HG02588 (cell line): ENCODE data around the gene ZKSCAN3.
A peak's percentile ranks its signal among the peaks of the same experiment; 100 is the strongest.
"Not testable (repeated sequence)": the region's sequence is repeated elsewhere in the genome, so short reads cannot be mapped to it uniquely, and the experiment has no call there.

Experiments used
- ATAC-seq: cut with Tn5 transposase; IDR thresholded peaks from one replicate; pipeline ENCODE4 v1.9.1; 2021; ENCODE audit warnings: mild to moderate bottlenecking, moderate library complexity; ENCODE audit not compliant: unreplicated experiment

ZKSCAN3 gene

GRCh38 chr6:28371706-28372451 lies 22.1 kb downstream of the ZKSCAN3 start:
- ATAC-seq, result no peak

DNA sequence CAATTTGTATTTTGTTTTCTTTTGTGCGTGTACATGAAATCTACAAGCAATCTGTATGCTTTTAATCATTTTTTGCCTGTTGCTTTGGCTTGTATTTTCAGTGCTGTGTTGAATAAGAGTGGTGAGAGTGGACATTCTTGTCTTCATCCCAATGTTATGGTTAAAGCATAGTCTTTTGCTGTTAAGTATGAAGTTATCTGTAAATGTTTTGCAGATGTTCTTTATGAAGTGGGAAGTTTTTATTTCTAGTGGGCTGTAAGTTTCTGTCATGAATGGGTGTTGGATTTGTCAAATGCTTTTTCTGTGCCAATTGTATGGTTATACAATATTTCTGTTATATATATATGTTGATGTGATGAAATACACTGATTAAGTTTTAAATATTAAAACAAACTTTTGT lies 24.2 kb downstream of the ZKSCAN3 start:
- no peak for ATAC-seq

GRCh38 chr6:28377879-28378278 lies 28.1 kb downstream of the ZKSCAN3 start:
- no peak for ATAC-seq

DNA sequence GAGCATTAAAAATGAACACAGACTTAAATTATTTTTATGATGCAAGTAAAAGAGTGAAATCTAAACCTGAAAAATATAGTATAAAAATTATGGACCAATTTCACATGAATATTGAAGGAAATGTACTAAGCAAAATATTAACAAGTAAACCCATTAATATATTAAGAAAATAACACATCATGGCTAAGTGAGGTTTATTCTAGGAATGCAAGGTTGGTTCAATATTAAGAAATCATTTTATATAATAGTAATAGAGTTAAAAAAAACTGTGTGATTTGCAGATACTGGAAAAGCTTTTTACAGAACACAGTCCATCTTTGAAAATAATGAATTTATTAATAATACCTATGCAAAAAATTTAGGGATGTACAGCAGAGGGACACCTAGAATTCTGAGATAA lies 28.9 kb downstream of the ZKSCAN3 start:
- no peak for ATAC-seq

GRCh38 chr6:28380381-28380780 lies 30.6 kb downstream of the ZKSCAN3 start:
- no peak for ATAC-seq

- ATAC-seq, result peak; percentile 86
Observed at GRCh38 chr6:28383235-28384142, 33.7 kb downstream of the ZKSCAN3 start.

GRCh38 chr6:28384143-28384533 lies 34.4 kb downstream of the ZKSCAN3 start:
- ATAC-seq, result no peak

GRCh38 chr6:28390688-28391087 lies 40.9 kb downstream of the ZKSCAN3 start:
- no peak for ATAC-seq

DNA sequence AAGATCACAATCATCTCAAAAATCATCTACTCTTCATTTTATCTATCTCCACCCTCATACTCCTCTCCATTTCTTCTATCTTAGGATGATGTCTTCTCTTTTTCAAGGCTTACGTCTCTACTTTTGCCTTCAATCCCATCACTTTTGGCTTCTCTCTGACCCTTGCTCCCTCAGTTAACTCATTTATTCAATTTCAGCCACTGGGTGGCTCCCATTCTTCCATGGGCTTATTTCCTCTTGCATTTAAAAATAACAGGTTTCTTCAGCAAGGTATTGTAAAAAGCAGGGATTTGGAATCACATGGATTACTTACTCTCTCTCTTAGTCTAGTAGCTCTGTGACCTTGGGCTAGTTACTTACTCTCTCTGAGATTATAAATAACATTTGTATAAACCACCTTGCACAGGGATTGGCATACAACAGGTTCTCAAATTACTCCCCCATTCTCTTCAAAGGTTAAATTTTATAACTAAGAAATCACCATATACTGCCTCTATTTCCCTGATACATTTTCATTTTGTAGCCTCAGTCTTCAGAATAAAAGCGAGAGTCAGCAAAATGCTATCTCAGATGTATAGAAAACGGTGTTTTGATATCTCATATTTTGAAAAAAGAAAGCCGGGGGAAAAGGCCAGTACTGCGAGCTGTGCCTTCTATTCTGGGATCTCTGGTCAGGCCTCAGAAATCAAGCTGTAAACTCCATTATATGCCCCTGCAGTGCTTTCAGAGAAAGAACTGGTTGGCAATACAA lies 44.3 kb downstream of the ZKSCAN3 start:
- no peak for ATAC-seq

DNA sequence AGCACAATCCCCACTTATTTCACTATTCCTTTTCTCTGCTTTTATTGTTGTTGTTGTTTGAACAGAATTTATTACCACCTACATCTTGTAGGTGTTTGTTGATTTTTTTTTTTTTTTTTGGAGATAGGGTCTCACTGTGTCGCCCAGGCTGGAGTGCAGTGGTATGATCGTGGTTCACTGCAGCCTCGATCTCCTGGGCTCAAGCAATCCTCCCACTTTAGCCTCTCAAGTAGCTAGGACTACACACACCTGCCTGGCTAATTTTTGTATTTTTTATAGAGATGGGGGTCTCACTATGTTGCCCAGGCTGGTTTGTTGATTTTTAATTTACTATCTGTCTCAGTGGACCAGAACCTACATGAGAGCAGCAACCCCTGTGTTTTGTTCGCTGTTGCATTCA lies 46.2 kb downstream of the ZKSCAN3 start:
- no peak for ATAC-seq

GRCh38 chr6:28399350-28400121 lies 49.8 kb downstream of the ZKSCAN3 start, which contains the start of gene ZSCAN12:
Gene ZSCAN12 (minus strand): TSS chr6:28399747. CDS start chr6:28398405, 1,342 bp downstream.
- ATAC-seq, result peak; percentile 86

GRCh38 chr6:28400122-28400451 lies 50.3 kb downstream of the ZKSCAN3 start:
- ATAC-seq, result no peak

DNA sequence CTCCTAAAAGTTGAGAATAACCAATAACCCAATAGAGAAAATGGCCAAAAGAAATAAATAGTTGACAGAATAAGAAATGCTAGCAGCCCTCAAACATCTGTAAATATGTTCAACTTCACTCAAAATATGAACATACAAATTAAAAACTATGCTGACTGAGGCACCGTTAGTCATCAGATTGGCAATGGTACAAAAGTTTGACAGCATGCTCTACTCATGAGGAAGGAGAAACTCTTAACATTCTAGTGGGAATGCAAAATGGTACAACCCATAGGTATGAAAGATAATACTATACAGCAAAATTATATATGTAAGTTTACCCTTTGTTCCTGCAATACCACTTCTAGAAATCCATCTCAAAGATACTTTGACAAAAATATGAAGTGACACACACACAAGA lies 51.4 kb downstream of the ZKSCAN3 start:
- ATAC-seq, result no peak

DNA sequence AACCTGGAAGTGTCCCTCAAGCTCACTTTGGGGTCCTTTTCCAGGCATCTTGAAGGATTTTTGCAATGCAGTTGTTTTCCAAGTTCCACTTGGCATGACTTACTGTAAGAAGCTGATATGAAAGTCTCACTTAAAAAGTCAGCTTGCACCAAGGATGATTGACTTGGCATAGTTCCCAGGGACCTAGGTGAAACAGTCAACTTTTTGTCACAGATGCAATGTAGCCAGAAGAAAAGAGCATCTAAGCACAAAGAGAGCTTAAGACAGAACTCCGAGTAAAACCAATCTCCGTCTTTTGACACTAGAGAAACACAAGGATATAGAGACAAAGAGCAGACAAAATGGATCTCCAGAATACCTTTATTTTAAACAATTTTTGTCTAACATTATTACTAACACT lies 52.5 kb downstream of the ZKSCAN3 start:
- ATAC-seq, result no peak

GRCh38 chr6:28403923-28404322 lies 54.2 kb downstream of the ZKSCAN3 start:
- ATAC-seq, result not testable (repeated sequence)

- ATAC-seq, result no peak
Observed at GRCh38 chr6:28407401-28407800, 57.7 kb downstream of the ZKSCAN3 start.

DNA sequence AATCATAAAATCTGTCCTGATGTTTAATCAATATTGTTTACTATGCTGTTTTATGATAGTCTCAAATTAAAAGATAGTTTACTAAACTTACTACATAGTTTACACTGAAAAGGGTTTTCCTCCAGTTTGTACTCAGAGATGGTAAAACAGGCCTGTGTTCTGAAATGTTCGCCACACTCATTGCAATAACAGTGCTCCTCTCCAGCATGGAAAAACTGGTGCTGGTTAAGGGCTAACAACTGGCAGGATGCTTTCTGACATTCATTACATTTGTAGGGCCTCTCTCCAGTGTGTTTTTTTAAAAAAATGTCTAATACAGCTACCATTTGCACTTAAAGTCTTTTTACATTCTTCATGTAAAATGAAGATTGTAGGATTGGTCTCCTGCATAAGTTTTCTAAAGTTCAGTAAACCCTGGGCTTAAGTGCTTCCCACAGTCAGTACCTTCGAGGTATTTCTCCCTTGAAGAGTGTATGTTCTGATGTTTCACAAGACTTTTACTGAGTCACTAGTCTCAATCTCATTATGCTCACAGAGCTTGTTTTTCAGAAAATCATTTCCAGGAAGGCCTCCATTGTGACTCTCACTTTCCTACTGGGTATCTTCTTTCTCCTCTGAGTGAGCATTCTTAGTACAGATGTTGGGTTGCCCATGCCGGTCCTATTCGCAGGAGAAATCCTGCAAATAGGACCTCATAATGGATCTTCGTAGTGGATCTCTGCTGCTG lies 58.5 kb downstream of the ZKSCAN3 start:
- ATAC-seq, result no peak

GRCh38 chr6:28410767-28411166 lies 61.0 kb downstream of the ZKSCAN3 start:
- no peak for ATAC-seq

- ATAC-seq, result no peak
Observed at GRCh38 chr6:28413681-28414080, 63.9 kb downstream of the ZKSCAN3 start.
